ENCODE results near the gene TMEM35B. TPM values are rescaled to one million over a fixed set of nuclear protein-coding genes. Genes with fewer than 3 reads are reported as not detected.
"Not testable (repeated sequence)": the region's sequence is repeated elsewhere in the genome, so short reads cannot be mapped to it uniquely, and the experiment has no call there.

Gene TMEM35B
- total RNA-seq, 2 experiments from 2014 or later: 0.85 to 2.3 TPM

DNA sequence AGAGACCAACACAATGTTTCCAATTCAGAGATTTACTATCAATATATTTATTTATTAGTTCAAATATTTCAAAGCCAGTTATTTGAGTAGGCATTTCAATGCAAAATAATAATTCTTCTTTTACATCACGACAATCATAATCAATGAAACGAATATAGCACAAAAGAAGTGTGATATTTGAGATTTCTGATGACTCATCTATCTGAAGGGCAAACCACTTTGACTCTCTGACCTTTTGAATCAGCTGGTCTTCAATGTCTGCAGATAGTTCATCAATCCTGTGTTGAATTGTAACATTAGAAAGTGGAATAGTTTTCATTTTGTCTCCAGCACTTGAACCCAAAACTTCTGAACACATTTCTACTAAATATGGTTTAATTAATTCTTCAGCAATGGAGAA, 3.0 kb upstream of the TMEM35B start:
- no peaks in the 10 kb centered on the region for H3K27me3 ChIP-seq (ENCODE audit: control insufficient read depth in 1 of 2, insufficient read depth in 2 of 2, low read length in 2 of 2)
- H3K36me3 Mint-ChIP-seq (ENCODE audit: low read depth): peaks cover 35% of the 10 kb centered on the region
- POLR2A ChIA-PET: no interaction called here
- no peaks in the 10 kb centered on the region for H3K9me3 Mint-ChIP-seq
- peaks cover 28% of the 10 kb centered on the region for H3K4me1 ChIP-seq (ENCODE audit: insufficient read depth, low read length)
- no peak overlapping the region for H3K27ac ChIP-seq (ENCODE audit: low read depth in 1 of 2, low read length in 2 of 2)
- ATAC-seq (ENCODE audit: poor library complexity) (no peak), DNase-seq (no peak)
- H3K4me1 Mint-ChIP-seq (ENCODE audit: low read depth): peaks cover 23% of the 10 kb centered on the region
- intact Hi-C loops (cut with DNase I, micrococcal nuclease): loop anchor here (2.0 to 10.0 kb wide), 3 partner anchors 43 to 187 kb away; partner anchors contain the start of gene ZMYM6 (in 1 of the 2)
- peak overlapping the region; percentile 27 for H3K4me3 Mint-ChIP-seq
- H3K27me3 Mint-ChIP-seq: no peaks in the 10 kb centered on the region
- H3K9me3 ChIP-seq (ENCODE audit: control insufficient read depth in 1 of 2, insufficient read depth in 1 of 2, low read length in 2 of 2): no peaks in the 10 kb centered on the region
- peak overlapping the region; percentile 36 for H3K27ac Mint-ChIP-seq
- no peak overlapping the region for H3K4me3 ChIP-seq (ENCODE audit: low read length)
- peaks cover 6% of the 10 kb centered on the region for H3K36me3 ChIP-seq (ENCODE audit: insufficient read depth, low read length)
- CTCF ChIA-PET: no interaction called here
- TF ChIP-seq, protein P1, sequence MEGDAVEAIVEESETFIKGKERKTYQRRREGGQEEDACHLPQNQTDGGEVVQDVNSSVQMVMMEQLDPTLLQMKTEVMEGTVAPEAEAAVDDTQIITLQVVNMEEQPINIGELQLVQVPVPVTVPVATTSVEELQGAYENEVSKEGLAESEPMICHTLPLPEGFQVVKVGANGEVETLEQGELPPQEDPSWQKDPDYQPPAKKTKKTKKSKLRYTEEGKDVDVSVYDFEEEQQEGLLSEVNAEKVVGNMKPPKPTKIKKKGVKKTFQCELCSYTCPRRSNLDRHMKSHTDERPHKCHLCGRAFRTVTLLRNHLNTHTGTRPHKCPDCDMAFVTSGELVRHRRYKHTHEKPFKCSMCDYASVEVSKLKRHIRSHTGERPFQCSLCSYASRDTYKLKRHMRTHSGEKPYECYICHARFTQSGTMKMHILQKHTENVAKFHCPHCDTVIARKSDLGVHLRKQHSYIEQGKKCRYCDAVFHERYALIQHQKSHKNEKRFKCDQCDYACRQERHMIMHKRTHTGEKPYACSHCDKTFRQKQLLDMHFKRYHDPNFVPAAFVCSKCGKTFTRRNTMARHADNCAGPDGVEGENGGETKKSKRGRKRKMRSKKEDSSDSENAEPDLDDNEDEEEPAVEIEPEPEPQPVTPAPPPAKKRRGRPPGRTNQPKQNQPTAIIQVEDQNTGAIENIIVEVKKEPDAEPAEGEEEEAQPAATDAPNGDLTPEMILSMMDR (IDR thresholded peaks at IDR 0.05): no peak

DNA sequence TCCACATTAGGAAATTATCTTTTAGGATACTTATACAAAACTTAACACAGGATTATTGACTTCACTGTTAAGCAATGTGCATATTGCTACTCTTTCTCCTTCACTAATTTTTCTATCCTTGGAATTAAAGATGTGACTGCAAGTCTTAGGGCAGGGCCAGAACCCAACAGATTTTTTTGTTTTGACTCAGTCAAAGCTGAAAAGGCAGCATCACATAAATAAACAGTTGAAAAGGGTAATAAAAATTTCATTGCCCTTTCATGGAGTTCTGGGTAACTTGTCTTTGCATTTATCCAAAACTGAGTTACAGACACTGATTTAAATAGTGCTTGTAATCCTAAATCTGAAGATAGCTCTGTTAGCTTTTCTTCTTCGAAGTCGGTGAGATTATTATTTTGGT, 1.9 kb upstream of the TMEM35B start:
- H3K4me1 ChIP-seq (ENCODE audit: insufficient read depth, low read length): peaks cover 38% of the 10 kb centered on the region
- Mint-ChIP-seq H3K4me1 (ENCODE audit: low read depth) (peaks cover 31% of the 10 kb centered on the region), H3K27me3 (no peaks in the 10 kb centered on the region), H3K27ac (no peak overlapping the region), H3K36me3 (ENCODE audit: low read depth) (peaks cover 37% of the 10 kb centered on the region), H3K9me3 (no peaks in the 10 kb centered on the region), H3K4me3 (peak overlapping the region; percentile 27)
- ChIA-PET POLR2A (no interaction called here), CTCF (no interaction called here)
- H3K36me3 ChIP-seq (ENCODE audit: insufficient read depth, low read length): peaks cover 8% of the 10 kb centered on the region
- ATAC-seq (ENCODE audit: poor library complexity) (no peak), DNase-seq (no peak)
- H3K9me3 ChIP-seq (ENCODE audit: control insufficient read depth in 1 of 2, insufficient read depth in 1 of 2, low read length in 2 of 2): no peaks in the 10 kb centered on the region
- no peaks in the 10 kb centered on the region for H3K27me3 ChIP-seq (ENCODE audit: control insufficient read depth in 1 of 2, insufficient read depth in 2 of 2, low read length in 2 of 2)
- intact Hi-C loops (cut with DNase I, micrococcal nuclease): loop anchor here (5.0 to 10.0 kb wide), 2 partner anchors 135 to 188 kb away; no protein-coding TSS in a partner anchor
- H3K4me3 ChIP-seq (ENCODE audit: low read length): no peak overlapping the region
- H3K27ac ChIP-seq (ENCODE audit: low read depth in 1 of 2, low read length in 2 of 2): no peak overlapping the region
- TF ChIP-seq, protein P1 (IDR thresholded peaks at IDR 0.05): no peak

DNA sequence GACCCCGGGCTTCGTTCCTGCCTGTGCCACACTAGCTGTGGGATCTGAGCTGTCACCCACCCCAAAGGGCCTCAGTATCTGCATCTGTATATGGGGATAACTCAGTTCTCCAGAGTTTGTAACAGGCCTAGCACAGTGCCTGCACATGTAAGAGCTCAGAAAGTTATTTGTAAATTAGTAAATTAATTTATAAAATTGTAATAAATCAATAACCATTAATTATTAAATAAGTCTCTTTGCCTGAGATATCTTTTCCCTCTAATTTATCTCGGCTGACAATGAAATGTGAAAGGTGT, 410 bp upstream of the TMEM35B start:
- not testable (repeated sequence) for ATAC-seq (ENCODE audit: poor library complexity); H3K27me3 Mint-ChIP-seq; H3K27me3 ChIP-seq (ENCODE audit: control insufficient read depth in 1 of 2, insufficient read depth in 2 of 2, low read length in 2 of 2); H3K9me3 Mint-ChIP-seq; DNase-seq; H3K9me3 ChIP-seq (ENCODE audit: control insufficient read depth in 1 of 2, insufficient read depth in 1 of 2, low read length in 2 of 2)
- CTCF ChIA-PET: interaction anchor here (1.4 to 1.8 kb wide), 3 partner anchors 46 to 126 kb away, joined by 4 to 9 read pairs (median 8); partner anchors contain the start of genes SMIM12 and ZMYM6
- H3K27ac Mint-ChIP-seq: peak overlapping the region; percentile 87
- H3K27ac ChIP-seq (ENCODE audit: low read depth in 1 of 2, low read length in 2 of 2): peak overlapping the region; percentile 76 to 77
- H3K36me3 Mint-ChIP-seq (ENCODE audit: low read depth): peaks cover 51% of the 10 kb centered on the region
- peaks cover 16% of the 10 kb centered on the region for H3K36me3 ChIP-seq (ENCODE audit: insufficient read depth, low read length)
- intact Hi-C loops (cut with DNase I, micrococcal nuclease): loop anchor here (5.0 to 10.0 kb wide), 2 partner anchors 133 to 189 kb away; no protein-coding TSS in a partner anchor
- peaks cover 35% of the 10 kb centered on the region for H3K4me1 Mint-ChIP-seq (ENCODE audit: low read depth)
- POLR2A ChIA-PET: interaction anchor here (0.7 to 2.9 kb wide), 11 partner anchors 12 to 283 kb away, joined by 3 to 28 read pairs (median 5); partner anchors contain the start of genes SFPQ, ZMYM1, ZMYM4 and ZMYM6
- peaks cover 41% of the 10 kb centered on the region for H3K4me1 ChIP-seq (ENCODE audit: insufficient read depth, low read length)
- peak overlapping the region; percentile 97 for H3K4me3 Mint-ChIP-seq
- peak overlapping the region; percentile 65 for H3K4me3 ChIP-seq (ENCODE audit: low read length)
